Measurements from ENCODE around the gene EARS2. TPM values are rescaled to one million over a fixed set of nuclear protein-coding genes. Genes with fewer than 3 reads are reported as not detected.

The EARS2 gene
- total and polyA plus RNA-seq, 9 of the 15 experiments (the other 6 are each of a cell fraction or from before 2014, with no cell fraction given): 17.6 to 58.6 (median 36.3) TPM

DNA sequence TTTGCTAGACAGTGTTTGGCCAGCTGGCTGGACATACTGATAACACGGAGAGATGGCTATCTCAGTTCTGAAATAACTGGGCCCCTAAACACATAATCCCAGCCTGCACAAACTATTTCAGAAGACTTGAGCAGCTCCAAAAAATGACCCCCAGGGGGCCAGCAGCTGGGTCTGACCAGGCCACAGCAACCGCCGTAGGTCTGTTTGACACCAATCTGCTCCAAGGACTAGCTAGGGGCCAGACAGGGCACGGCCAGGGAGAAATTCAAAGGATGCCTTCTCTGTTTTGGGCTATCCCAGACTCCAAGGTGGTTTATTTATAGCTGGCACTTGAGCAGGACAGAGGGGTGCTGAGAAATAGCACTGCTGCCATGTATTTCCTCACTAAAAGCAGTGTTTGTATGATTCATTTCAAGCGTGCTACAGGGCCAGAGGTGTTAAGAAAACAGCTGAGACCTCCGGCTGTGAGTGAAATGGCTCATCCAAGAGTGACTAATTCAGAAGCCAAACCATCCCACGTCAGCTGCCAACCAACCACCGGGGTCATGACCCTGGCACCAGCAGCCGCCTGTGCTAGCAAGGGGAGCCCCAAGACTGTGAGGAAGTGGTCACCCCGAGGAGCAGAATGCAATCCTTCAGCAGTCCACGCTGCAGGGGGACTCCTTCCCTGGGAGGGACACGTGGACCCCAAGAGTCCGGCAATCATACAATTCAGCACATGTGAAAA lies 52.5 kb downstream of the EARS2 start (continued):
- TF ChIP-seq, protein P1, sequence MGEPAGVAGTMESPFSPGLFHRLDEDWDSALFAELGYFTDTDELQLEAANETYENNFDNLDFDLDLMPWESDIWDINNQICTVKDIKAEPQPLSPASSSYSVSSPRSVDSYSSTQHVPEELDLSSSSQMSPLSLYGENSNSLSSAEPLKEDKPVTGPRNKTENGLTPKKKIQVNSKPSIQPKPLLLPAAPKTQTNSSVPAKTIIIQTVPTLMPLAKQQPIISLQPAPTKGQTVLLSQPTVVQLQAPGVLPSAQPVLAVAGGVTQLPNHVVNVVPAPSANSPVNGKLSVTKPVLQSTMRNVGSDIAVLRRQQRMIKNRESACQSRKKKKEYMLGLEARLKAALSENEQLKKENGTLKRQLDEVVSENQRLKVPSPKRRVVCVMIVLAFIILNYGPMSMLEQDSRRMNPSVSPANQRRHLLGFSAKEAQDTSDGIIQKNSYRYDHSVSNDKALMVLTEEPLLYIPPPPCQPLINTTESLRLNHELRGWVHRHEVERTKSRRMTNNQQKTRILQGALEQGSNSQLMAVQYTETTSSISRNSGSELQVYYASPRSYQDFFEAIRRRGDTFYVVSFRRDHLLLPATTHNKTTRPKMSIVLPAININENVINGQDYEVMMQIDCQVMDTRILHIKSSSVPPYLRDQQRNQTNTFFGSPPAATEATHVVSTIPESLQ (CRISPR knock-in tag; IDR thresholded peaks at IDR 0.05): no peak
- TF ChIP-seq ZNF408 (CRISPR knock-in tag; IDR thresholded peaks at IDR 0.05; ENCODE audit: low read depth): no peak
- no peak for TF ChIP-seq CXXC5 (CRISPR knock-in tag; IDR thresholded peaks at IDR 0.05)
- no peak for TF ChIP-seq U2AF2 (optimal IDR thresholded peaks at IDR 0.05; ENCODE audit: low read depth, low read length)
- no peak for TF ChIP-seq ZNF311 (CRISPR knock-in tag; IDR thresholded peaks at IDR 0.05)
- no peak for TF ChIP-seq MTA2 (IDR thresholded peaks at IDR 0.05; ENCODE audit: low read depth)
- TF ChIP-seq, protein P2, sequence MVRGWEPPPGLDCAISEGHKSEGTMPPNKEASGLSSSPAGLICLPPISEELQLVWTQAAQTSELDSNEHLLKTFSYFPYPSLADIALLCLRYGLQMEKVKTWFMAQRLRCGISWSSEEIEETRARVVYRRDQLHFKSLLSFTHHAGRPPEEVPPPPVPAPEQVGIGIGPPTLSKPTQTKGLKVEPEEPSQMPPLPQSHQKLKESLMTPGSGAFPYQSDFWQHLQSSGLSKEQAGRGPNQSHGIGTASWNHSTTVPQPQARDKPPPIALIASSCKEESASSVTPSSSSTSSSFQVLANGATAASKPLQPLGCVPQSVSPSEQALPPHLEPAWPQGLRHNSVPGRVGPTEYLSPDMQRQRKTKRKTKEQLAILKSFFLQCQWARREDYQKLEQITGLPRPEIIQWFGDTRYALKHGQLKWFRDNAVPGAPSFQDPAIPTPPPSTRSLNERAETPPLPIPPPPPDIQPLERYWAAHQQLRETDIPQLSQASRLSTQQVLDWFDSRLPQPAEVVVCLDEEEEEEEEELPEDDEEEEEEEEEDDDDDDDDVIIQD (CRISPR knock-in tag; IDR thresholded peaks at IDR 0.05): no peak
- no peak for TF ChIP-seq NR2F6 (CRISPR knock-in tag; IDR thresholded peaks at IDR 0.05)
- no peak for TF ChIP-seq CBX5 (IDR thresholded peaks at IDR 0.05; ENCODE audit: borderline replicate concordance, low read depth)
- TF ChIP-seq, protein P3, sequence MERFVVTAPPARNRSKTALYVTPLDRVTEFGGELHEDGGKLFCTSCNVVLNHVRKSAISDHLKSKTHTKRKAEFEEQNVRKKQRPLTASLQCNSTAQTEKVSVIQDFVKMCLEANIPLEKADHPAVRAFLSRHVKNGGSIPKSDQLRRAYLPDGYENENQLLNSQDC (CRISPR knock-in tag; IDR thresholded peaks at IDR 0.05): no peak
- TF ChIP-seq, protein P4, sequence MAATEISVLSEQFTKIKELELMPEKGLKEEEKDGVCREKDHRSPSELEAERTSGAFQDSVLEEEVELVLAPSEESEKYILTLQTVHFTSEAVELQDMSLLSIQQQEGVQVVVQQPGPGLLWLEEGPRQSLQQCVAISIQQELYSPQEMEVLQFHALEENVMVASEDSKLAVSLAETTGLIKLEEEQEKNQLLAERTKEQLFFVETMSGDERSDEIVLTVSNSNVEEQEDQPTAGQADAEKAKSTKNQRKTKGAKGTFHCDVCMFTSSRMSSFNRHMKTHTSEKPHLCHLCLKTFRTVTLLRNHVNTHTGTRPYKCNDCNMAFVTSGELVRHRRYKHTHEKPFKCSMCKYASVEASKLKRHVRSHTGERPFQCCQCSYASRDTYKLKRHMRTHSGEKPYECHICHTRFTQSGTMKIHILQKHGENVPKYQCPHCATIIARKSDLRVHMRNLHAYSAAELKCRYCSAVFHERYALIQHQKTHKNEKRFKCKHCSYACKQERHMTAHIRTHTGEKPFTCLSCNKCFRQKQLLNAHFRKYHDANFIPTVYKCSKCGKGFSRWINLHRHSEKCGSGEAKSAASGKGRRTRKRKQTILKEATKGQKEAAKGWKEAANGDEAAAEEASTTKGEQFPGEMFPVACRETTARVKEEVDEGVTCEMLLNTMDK (IDR thresholded peaks at IDR 0.05; ENCODE audit: borderline replicate concordance, insufficient read depth, low read depth, low read length, poor library complexity, severe bottlenecking): peak; percentile 1
- TF ChIP-seq GTF2F1 (IDR thresholded peaks at IDR 0.05; ENCODE audit: low read depth, low read length): no peak
- no peak for TF ChIP-seq NR1H2 (CRISPR knock-in tag; IDR thresholded peaks at IDR 0.05)
- no peak for TF ChIP-seq RBM14 (IDR thresholded peaks at IDR 0.05; ENCODE audit: borderline replicate concordance, insufficient read depth, low read depth, low read length)
- TF ChIP-seq CREM (IDR thresholded peaks at IDR 0.05; ENCODE audit: low read depth): peak; percentile 34; the same call in 1 of the 2 replicates
- TF ChIP-seq, protein P5, sequence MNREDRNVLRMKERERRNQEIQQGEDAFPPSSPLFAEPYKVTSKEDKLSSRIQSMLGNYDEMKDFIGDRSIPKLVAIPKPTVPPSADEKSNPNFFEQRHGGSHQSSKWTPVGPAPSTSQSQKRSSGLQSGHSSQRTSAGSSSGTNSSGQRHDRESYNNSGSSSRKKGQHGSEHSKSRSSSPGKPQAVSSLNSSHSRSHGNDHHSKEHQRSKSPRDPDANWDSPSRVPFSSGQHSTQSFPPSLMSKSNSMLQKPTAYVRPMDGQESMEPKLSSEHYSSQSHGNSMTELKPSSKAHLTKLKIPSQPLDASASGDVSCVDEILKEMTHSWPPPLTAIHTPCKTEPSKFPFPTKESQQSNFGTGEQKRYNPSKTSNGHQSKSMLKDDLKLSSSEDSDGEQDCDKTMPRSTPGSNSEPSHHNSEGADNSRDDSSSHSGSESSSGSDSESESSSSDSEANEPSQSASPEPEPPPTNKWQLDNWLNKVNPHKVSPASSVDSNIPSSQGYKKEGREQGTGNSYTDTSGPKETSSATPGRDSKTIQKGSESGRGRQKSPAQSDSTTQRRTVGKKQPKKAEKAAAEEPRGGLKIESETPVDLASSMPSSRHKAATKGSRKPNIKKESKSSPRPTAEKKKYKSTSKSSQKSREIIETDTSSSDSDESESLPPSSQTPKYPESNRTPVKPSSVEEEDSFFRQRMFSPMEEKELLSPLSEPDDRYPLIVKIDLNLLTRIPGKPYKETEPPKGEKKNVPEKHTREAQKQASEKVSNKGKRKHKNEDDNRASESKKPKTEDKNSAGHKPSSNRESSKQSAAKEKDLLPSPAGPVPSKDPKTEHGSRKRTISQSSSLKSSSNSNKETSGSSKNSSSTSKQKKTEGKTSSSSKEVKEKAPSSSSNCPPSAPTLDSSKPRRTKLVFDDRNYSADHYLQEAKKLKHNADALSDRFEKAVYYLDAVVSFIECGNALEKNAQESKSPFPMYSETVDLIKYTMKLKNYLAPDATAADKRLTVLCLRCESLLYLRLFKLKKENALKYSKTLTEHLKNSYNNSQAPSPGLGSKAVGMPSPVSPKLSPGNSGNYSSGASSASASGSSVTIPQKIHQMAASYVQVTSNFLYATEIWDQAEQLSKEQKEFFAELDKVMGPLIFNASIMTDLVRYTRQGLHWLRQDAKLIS (CRISPR knock-in tag; IDR thresholded peaks at IDR 0.05): no peak
